Measurements from ENCODE around the gene CELF4. TPM values are rescaled to one million over a fixed set of nuclear protein-coding genes. Genes with fewer than 3 reads are reported as not detected.

The CELF4 gene
- total and polyA plus RNA-seq, 2 donors (not counting 3 experiments of a cell fraction or from before 2014, with no cell fraction given), result not detected

DNA sequence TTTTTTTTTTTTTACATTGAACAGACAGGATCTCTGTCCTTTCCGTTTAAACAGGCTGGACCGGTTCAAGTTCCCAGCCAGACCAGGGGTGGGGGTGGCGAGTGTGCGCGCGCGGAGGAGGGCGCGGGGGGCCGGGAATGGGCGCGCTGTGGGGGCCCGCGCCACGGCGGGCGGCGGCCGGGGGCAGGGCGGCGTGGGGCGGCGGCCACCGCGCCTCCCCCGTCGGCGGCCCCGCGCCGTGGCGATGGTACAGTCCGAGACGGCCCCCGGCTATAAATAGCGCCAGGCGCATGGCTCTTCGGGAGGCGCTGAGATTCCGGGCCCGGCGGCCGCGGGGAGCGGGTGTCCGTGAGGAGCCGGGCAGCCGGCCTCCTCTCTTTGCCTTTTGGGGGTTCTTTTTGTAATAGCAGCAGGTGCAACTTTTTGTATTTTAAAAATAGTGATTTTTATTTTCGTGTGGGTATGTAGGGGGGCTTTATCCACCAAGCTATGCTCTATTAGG is 430 bp upstream of the CELF4 start:
- no peaks in the 10 kb centered on the region for H3K36me3 ChIP-seq (ENCODE audit: control insufficient read depth in 2 of 2, extremely low read depth in 1 of 2, insufficient read depth in 2 of 2, low read length in 2 of 2)
- H2AFZ ChIP-seq (ENCODE audit: low read depth, low read length), result no peak overlapping the region
- H3K9me1 ChIP-seq (replicated peaks; ENCODE audit: control insufficient read depth, extremely low read depth, insufficient read depth, low read length), result no peaks in the 10 kb centered on the region
- no peaks in the 10 kb centered on the region for H4K20me1 ChIP-seq (replicated peaks; ENCODE audit: control insufficient read depth, extremely low read depth, insufficient read depth, low read length)
- H3K9ac ChIP-seq (replicated peaks; ENCODE audit: extremely low read depth, insufficient read depth, low read length), result no peak overlapping the region
- peaks cover 32 to 50% of the 10 kb centered on the region in 2 experiments for H3K27me3 ChIP-seq (ENCODE audit: control insufficient read depth in 2 of 2, insufficient read depth in 2 of 2, low read length in 2 of 2)
- no peak for DNase-seq (ENCODE audit: low read depth, low spot score)
- dilution Hi-C loops (cut with MboI; ENCODE audit: extremely low pct_ligation_motif_present, low sequenced_read_pairs), result no loop called here
- ChIA-PET POLR2A (no interaction called here), CTCF (no interaction called here)
- FAIRE-seq, result no peak
- H3K4me2 ChIP-seq (ENCODE audit: insufficient read depth, low read length), result no peak overlapping the region
- no peak overlapping the region for H3K27ac ChIP-seq (ENCODE audit: insufficient read depth, low read depth, low read length)
- no peaks in the 10 kb centered on the region for H3K79me2 ChIP-seq (ENCODE audit: control insufficient read depth, insufficient read depth, low read length)
- no TSS peak for BruUV-seq (replicated peaks)
- intact Hi-C loops (cut with micrococcal nuclease), result no loop called here
- peak overlapping the region in 1 of 3 experiments; percentile 10 for H3K4me3 ChIP-seq (replicated peaks in 1 of 3; ENCODE audit: insufficient read depth in 1 of 3, low read depth in 1 of 3, low read length in 3 of 3)
- H3K9me3 ChIP-seq (replicated peaks; ENCODE audit: control insufficient read depth, insufficient read depth, low read length), result no peaks in the 10 kb centered on the region
- TF ChIP-seq FOS (IDR thresholded peaks at IDR 0.05; ENCODE audit: borderline replicate concordance, insufficient read depth, low read length), result no peak
- no peak for TF ChIP-seq JUN (IDR thresholded peaks at IDR 0.05; ENCODE audit: borderline replicate concordance, insufficient read depth, insufficient read length, low read depth)
- TF ChIP-seq POLR2A (IDR thresholded peaks at IDR 0.05; ENCODE audit: low read depth, low read length), result no peak
- no peak for TF ChIP-seq GATA2 (IDR thresholded peaks at IDR 0.05; ENCODE audit: insufficient read depth, insufficient read length, low read depth, low read length)
- TF ChIP-seq MAX (IDR thresholded peaks at IDR 0.05; ENCODE audit: insufficient read depth, insufficient read length), result no peak
- no peak for TF ChIP-seq EZH2 (IDR thresholded peaks at IDR 0.05; ENCODE audit: borderline replicate concordance, low read depth, low read length, severe bottlenecking)
- no peak for TF ChIP-seq CTCF (IDR thresholded peaks at IDR 0.05; ENCODE audit: extremely low read depth in 1 of 2, insufficient read depth in 1 of 2, low read depth in 1 of 2, low read length in 2 of 2)
- no peak for TF ChIP-seq POLR2AphosphoS5 (IDR thresholded peaks at IDR 0.05; ENCODE audit: insufficient read depth, low read depth, low read length)
- H3K4me1 ChIP-seq (ENCODE audit: control insufficient read depth, extremely low read depth, insufficient read depth, low read length), result peaks cover 4% of the 10 kb centered on the region
